B cell (primary cell): ENCODE data around the gene RNF44.

Experiments used
- CTCF ChIP-seq: fragments of 200-600 bp; IDR thresholded peaks from one replicate; pipeline ENCODE4 v1.8.0; 2022; ENCODE audit warnings: antibody characterized with exemption, mild to moderate bottlenecking
- EZH2 ChIP-seq: IDR thresholded peaks from 2 replicates; pipeline ENCODE4 v1.6.1; 2012; ENCODE audit warnings: borderline replicate concordance, low read depth, mild to moderate bottlenecking, moderate library complexity, low read length; ENCODE audit not compliant: insufficient read depth, poor library complexity, severe bottlenecking

- no peak for TF ChIP-seq CTCF
- no peak for TF ChIP-seq EZH2
Measured at GRCh38 chr5:176513788-176514187, 23.4 kb downstream of the RNF44 start.
